Measurements from ENCODE around the gene JARID2. TPM values are rescaled to one million over a fixed set of nuclear protein-coding genes. Genes with fewer than 3 reads are reported as not detected.

JARID2 gene
- total RNA-seq, 2 donors from 2014 or later, result 8.3 to 12.8 TPM

GRCh38 chr6:15392182-15392581 lies 146.3 kb downstream of the JARID2 start:
- ATAC-seq (ENCODE audit: insufficient number of reproducible peaks, low FRiP score, low read depth), result no peak
- peaks cover 12 to 30% of the 10 kb centered on the region in 2 donors for H3K4me1 ChIP-seq (ENCODE audit: control insufficient read depth in 1 of 2, low read depth in 2 of 2)

GRCh38 chr6:15393605-15394004 lies 147.7 kb downstream of the JARID2 start:
- ATAC-seq (ENCODE audit: insufficient number of reproducible peaks, low FRiP score, low read depth), result no peak
- no peak for TF ChIP-seq CTCF (IDR thresholded peaks at IDR 0.05)
- no peaks in the 10 kb centered on the region for H3K27me3 ChIP-seq (replicated peaks; ENCODE audit: insufficient read depth)
- H3K9me3 ChIP-seq, result no peaks in the 10 kb centered on the region
- no peak for DNase-seq (ENCODE audit: low spot score)
- no peak overlapping the region for H3K27ac ChIP-seq
- no peaks in the 10 kb centered on the region for H3K36me3 ChIP-seq
- H3K4me3 ChIP-seq, result no peak overlapping the region
- H3K4me1 ChIP-seq (ENCODE audit: control insufficient read depth in 1 of 2, low read depth in 2 of 2), result peaks cover 12 to 30% of the 10 kb centered on the region in 2 donors

More at GRCh38 chr6:15392182-15392581, 146.3 kb downstream of the JARID2 start:
- Histone ChIP-seq H3K9me3 (no peaks in the 10 kb centered on the region), H3K4me3 (no peak overlapping the region), H3K36me3 (no peaks in the 10 kb centered on the region), H3K27me3 (replicated peaks; ENCODE audit: insufficient read depth) (no peaks in the 10 kb centered on the region), H3K27ac (no peak overlapping the region)
- TF ChIP-seq CTCF (IDR thresholded peaks at IDR 0.05), result no peak
- no peak for DNase-seq (ENCODE audit: low spot score)

GRCh38 chr6:15395087-15395486 lies 149.2 kb downstream of the JARID2 start:
- peaks cover 7 to 22% of the 10 kb centered on the region in 2 donors for H3K4me1 ChIP-seq (ENCODE audit: control insufficient read depth in 1 of 2, low read depth in 2 of 2)
- no peak overlapping the region for H3K4me3 ChIP-seq
- no peaks in the 10 kb centered on the region for H3K9me3 ChIP-seq
- DNase-seq (ENCODE audit: low spot score) (no peak), ATAC-seq (ENCODE audit: insufficient number of reproducible peaks, low FRiP score, low read depth) (no peak)
- no peaks in the 10 kb centered on the region for H3K36me3 ChIP-seq
- H3K27ac ChIP-seq, result no peak overlapping the region
- no peak for TF ChIP-seq CTCF (IDR thresholded peaks at IDR 0.05)
- H3K27me3 ChIP-seq (replicated peaks; ENCODE audit: insufficient read depth), result no peaks in the 10 kb centered on the region

- Histone ChIP-seq H3K27ac (no peak overlapping the region), H3K4me3 (no peak overlapping the region), H3K9me3 (no peaks in the 10 kb centered on the region), H3K27me3 (replicated peaks; ENCODE audit: insufficient read depth) (no peaks in the 10 kb centered on the region), H3K4me1 (ENCODE audit: control insufficient read depth in 1 of 2, low read depth in 2 of 2) (peaks cover 19 to 20% of the 10 kb centered on the region in 2 donors), H3K36me3 (no peaks in the 10 kb centered on the region)
- DNase-seq (ENCODE audit: low spot score) (no peak), ATAC-seq (ENCODE audit: insufficient number of reproducible peaks, low FRiP score, low read depth) (no peak)
- TF ChIP-seq CTCF (IDR thresholded peaks at IDR 0.05), result no peak
Observed at GRCh38 chr6:15396808-15397207, 150.9 kb downstream of the JARID2 start.

- no peak for ATAC-seq (ENCODE audit: insufficient number of reproducible peaks, low FRiP score, low read depth)
- no peak for DNase-seq (ENCODE audit: low spot score)
- Histone ChIP-seq H3K9me3 (no peaks in the 10 kb centered on the region), H3K4me3 (no peak overlapping the region), H3K36me3 (no peaks in the 10 kb centered on the region), H3K27ac (no peak overlapping the region), H3K27me3 (replicated peaks; ENCODE audit: insufficient read depth) (no peaks in the 10 kb centered on the region), H3K4me1 (ENCODE audit: control insufficient read depth in 1 of 2, low read depth in 2 of 2) (peaks cover 19 to 23% of the 10 kb centered on the region in 2 donors)
- TF ChIP-seq CTCF (IDR thresholded peaks at IDR 0.05), result no peak
Observed at GRCh38 chr6:15398633-15399275, 152.9 kb downstream of the JARID2 start.

All from thoracic aorta (tissue), 2 donors.